Gastrocnemius medialis (tissue), 4 donors: ENCODE results near the gene ZNF423.

Source experiments
- CTCF ChIP-seq, 5 experiments: fragments of 450-650 bp in 3 of 5; fragments of 200-600 bp in 2 of 5; sonication (generic) in 2 of 5; IDR thresholded peaks in 4 of 5; conservative IDR thresholded peaks in 1 of 5; 1 replicate in 4 of 5; 2 replicates in 1 of 5; pipeline ENCODE4 v1.5.1; 2016 to 2019; ENCODE audit warnings: antibody characterized with exemption in 5 of 5, mild to moderate bottlenecking in 3 of 5, moderate library complexity in 3 of 5
- POLR2A ChIP-seq, 2 donors: fragments of 450-650 bp; IDR thresholded peaks; one replicate each; pipeline ENCODE4 v1.6.1; 2017; ENCODE audit warnings: antibody characterized with exemption in 2 of 2, mild to moderate bottlenecking in 2 of 2, moderate library complexity in 2 of 2

GRCh38 chr16:49816875-49817274, 39.0 kb downstream of the ZNF423 start:
- TF ChIP-seq CTCF (IDR thresholded peaks at IDR 0.05 in 4 of 5, conservative IDR thresholded peaks at IDR 0.05 in 1 of 5) (no peak), POLR2A (IDR thresholded peaks at IDR 0.05) (no peak)
